HG03439 (cell line): ENCODE data around the gene GPR37L1.
"Not testable (repeated sequence)": the region's sequence is repeated elsewhere in the genome, so short reads cannot be mapped to it uniquely, and the experiment has no call there.

Experiments used
- ATAC-seq: cut with Tn5 transposase; IDR thresholded peaks from one replicate; pipeline ENCODE4 v1.9.1; 2021; ENCODE audit warnings: mild to moderate bottlenecking, moderate library complexity; ENCODE audit not compliant: unreplicated experiment

Gene GPR37L1

DNA sequence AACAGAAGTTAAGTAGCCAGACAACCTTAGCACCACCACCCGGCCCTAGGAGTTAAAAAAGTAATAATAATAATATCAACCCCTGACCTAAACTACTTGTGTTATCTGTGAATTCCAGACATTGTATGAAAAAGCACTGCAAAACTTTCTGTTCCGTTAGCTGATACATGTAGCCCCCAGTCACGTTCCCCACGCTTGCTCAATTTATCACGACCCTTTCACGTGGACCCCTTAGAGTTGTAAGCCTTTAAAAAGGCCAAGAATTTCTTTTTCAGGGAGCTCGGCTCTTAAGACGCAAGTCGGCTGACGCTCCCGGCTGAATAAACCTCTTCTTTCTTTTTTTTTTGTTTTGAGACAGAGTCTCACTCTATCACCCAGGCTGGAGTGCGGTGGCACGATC lies 44.3 kb downstream of the GPR37L1 start:
- not testable (repeated sequence) for ATAC-seq

DNA sequence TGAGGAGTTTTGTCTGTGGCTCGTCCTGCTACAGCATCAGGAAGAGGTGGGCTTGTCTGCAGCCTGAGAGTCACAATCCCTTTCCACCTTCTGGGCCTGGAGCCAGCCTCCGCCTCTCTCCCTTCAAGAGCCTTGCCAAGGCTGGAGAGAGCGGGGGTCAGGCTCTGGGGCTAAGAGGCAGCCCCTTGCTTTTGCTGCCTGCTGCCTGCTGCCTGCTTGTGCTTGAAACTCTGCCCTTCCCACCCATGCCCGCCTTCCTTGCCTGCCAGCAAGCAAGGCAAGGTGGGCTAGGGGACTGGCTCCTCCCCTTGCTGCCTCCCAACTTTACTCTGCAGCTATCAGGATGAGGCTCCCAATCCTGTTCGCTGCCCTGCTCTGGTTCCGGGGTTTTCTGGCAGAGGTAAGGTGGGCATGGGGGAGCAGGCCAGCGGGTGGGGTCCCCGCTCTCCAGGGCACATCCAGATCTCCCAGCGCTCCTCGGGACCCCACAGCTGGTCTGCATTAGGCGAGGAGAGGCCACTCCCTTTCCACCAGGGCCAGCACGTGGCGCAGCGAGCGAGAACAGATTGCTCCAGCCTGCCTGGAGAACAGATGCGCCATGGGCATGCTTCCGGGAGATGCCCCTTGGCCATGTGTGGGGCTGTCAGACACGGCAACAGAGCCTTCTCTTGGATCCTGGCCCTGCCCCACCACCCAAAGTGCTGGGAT lies 45.1 kb downstream of the GPR37L1 start:
- ATAC-seq: no peak

DNA sequence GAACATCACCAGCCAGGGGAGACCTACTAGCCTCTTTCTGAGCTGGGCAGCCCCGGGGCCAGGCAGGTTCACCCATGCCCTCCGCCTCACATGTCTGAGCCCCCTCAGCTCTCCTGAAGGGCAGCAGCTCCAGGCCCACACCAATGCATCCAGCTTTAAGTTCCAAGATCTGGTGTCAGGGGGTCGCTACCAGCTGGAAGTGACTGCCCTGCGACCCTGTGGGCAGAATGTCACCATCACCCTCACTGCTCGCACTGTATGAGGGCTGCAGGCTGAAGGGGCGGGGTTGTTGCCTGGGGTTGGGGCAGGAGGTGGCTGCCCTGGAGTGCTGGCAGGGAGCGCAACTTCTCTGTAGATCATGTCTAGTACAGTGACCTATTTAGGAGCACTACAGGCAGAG lies 46.1 kb downstream of the GPR37L1 start:
- ATAC-seq: no peak

DNA sequence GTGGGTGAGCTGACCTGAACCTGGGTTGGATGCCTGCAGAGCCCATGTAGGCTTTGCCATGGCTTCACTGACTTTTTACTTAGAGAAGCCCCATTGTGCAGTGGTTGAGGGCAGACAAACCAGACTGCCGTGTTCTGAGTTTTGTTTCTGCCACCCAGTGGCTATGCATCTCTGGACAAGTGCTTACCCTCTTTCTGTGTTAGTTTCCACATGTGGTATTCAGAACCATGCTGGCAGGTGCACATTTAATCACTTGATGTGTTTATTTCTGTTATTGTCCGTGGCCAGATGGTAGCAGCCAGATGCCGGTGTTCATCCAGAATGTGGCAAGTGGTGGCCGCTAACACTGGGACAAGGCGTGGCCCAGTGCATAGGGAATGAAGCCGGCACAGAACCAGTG lies 48.0 kb downstream of the GPR37L1 start:
- no peak for ATAC-seq

DNA sequence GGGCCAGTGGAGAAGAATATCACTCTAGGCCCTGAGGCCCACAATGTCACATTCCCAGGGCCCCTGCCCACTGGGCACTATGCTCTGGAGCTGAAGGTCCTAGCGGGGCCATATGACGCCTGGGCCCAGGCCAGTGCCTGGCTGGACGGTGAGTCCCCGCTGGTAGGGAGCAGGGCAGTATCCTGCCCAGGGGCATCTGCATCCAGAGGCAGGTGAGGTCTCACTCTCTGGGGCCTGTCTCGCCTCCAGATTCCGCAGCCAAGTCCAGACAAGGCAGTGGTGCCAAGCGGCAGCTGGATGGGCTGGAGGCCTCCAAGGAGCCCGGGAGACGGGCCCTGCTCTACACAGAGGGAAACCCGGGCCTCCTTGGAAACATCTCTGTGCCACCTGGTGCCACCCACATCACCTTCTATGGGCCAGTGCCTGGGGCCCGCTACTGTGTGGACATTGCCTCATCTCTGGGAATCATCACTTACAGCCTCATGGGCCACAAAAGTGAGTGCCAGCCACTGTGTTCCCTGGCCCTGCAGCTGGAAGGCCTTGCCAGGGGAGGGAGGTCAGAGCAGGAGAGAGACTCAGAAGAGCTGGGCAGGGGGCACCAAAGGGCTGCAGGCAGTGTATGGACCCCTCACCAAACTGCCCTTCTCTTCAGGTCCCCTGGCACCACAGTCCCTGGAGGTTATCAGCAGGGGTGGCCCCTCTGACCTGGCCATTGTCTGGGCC lies 48.7 kb downstream of the GPR37L1 start:
- ATAC-seq: no peak

DNA sequence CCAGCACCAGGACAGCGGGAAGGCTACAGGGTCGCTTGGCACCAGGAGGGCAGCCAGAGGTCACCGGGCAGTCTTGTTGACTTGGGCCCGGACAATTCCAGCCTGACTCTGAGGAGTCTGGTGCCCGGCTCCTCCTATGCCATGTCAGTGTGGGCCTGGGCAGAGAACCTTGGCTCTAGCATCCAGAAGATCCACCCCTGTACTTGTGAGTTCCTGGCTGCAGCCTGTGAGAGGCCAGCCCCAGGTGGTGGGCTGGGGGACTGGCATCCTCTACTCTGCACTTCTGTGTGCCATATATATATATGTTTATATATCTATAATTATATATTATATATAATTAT lies 49.3 kb downstream of the GPR37L1 start:
- no peak for ATAC-seq

DNA sequence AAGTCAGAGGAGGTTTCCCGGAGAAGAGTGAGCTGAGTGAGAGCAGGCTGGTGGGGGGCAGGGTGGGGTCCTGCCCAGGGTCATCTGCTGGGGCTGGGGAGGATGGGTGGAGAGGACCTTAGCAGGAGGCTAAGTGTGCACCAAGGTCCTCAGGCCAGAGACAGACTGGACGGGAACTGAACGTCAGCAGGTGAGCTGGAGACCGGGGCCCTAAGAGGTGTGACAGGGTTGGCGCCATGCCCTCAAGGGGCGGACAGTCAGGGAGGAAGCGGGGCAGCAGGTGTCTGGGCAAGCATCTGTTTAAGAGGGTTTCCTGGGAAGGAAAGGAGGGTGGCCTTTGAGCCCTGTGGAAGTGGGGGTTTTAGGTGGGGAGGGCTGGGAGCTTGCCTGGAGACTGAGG lies 51.3 kb downstream of the GPR37L1 start:
- ATAC-seq: no peak

DNA sequence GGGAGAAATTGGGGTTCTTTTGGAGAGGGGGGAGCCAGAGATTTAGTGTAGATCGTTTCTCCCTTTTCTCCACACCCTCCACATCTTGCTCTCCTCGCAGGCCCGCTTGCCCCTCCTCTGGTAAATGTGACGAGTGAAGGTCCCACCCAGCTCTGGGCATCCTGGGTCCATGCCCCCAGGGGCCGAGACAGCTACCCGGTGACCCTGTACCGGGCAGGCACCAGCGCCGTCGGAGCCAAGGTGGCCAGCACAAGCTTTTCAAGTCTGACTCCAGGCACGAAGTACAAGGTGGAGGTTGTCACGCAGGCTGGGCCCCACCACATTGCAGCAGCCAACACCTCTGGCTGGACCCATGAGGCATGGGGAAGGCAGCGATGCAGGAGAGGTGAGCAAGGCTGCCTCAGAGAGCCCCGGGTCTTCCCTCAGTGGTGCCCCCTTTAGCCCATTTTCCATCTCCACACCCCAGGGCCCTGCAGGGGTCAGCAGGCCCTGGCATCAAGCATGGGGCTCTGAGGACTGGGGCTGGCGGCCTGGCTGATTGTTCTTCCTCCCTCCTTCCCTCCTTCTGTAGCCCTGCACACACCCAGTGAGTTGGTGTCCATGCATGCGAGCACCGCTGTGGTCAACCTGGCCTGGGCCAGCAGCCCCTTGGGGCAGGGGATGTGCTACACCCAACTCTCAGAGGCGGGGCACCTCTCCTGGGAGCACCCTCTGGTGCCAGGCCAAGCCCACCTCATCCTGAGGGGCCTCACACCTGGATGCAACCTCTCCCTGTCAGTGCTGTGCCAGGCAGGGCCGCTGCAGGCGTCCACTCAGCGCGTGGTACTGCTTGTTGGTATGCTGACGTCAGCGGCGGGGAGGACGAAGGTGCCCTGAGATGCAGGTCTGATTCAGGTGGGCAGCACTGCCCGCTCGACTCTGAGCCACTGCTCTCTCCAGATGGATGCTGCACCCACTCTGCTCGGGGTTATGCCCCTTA lies 54.5 kb downstream of the GPR37L1 start:
- ATAC-seq: no peak

DNA sequence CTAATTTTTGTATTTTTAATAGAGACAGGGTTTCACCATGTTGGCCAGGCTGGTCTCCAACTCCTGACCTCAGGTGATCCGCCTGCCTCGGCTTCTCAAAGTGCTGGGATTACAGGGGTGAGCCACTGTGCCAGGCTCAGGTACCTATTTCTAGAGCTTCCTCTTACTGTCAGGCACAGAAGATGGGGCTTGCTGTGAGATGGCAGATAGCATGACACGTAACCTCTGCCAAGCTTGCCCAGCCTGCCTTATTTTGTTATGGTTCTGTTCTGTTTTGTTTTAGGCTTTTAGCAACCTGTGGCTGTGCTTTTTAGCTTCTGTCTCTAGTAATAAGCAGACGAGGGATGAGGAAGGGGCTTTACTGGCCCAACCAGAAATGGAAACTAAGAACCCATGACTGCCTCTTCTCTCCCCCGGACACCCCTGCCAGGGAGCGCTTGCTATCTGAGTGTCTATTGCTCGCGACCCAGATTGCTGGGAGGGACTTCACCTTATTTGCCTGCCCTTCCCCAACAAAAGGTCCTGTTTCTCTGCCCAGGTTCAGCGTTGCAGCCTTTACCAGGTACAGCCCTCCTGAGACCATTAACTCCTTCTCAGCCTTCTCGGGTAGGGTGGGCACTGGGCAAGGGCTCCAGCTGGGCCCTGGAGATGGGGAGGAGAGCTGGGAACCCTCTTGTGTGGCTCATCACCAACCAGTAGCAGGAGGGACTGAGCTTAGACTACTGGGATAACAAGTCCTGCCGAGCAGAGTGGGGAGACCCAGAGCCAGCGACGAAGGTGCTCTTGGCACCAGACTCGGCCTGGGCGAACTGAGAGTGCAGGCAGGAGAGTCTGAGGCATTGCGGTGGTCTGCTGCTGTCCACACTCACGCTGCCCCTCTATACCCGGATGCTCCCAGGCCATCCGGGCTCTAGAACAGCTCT lies 57.4 kb downstream of the GPR37L1 start:
- no peak for ATAC-seq

DNA sequence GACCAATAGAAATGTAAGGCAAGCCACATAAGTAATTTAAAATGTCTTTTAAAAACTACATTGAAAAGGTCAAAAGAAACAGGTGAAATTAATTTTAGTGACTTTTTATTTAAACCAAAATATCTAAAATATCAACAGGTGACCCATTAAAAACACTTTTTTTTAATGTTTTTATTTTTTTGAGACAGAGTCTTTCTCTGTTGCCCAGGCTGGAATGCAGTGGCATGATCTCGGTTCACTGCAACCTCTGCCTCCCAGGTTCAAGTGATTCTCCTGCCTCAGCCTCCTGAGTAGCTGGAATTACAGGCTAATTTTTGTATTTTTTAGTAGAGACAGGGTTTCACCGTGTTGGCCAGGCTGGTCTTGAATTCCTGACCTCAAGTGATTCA lies 58.0 kb downstream of the GPR37L1 start:
- not testable (repeated sequence) for ATAC-seq

DNA sequence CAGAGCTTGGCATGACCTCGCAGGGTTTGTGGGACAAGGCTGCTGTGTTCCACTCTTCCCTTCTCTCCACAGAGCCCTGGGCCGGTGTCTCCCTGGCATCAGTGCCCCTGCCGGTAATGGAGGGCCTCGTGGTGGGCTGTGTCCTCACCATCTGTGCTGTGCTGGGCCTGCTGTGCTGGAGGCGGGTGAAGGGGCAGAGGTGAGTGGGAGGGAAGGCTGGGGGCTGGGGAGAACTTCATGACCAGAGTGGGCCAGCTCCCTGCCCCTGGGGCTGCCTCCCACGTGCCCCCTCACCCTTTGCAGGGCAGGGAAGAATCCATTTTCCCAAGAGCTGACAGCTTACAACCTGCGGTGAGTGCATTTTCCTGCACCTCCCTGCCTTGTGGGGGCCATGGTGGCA lies 58.9 kb downstream of the GPR37L1 start:
- no peak for ATAC-seq

DNA sequence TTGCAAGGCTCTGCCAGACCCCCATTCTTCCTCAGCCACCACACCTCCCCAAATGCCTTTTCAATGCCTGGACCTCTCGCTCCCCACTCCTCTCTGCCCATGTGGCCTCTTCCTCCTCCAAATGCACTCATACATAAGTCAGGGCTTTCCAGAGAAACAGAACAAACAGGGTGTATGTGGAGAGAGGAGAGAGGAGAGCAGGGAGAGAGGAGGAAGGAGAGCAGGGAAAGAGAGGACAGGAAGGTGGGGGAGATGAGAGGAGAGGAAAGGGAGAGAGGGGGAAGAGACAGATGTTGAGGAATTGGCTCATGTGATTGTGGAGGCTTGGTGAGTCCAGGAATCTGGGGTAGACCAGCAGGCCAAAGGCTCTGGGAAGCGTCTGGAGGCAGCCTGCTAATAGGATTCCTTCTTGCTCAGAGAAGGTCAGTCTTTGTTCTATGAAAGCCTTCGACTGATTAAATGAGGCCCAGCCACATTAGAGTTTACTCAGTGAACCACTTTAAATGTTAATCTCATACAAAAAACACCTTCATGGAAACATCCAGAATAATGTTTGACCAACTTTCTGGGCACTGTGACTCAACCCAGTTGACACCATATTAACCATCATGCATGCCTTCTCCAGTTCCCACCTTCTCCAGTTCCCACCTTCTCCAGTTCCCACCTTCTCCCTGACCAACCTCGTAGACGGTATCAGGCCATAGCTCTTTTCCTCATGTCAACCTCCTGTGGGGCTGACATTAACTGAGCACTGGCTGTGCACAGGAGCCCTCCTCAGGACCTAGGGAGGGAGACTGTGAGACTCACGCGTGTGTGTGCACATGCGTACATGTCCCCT lies 59.5 kb downstream of the GPR37L1 start:
- ATAC-seq: no peak
